Mesenchymal stem cell (in vitro differentiated cells and primary cell): Measurements from ENCODE around the gene TNFRSF6B.

Experiments
- DNase-seq: peaks from one replicate; pipeline ENCODE4 v3.0.0-alpha.2; 2013
- H2AFZ ChIP-seq: one replicate; pipeline ENCODE4 v1.6.1; 2013; ENCODE audit warnings: low read depth, mild to moderate bottlenecking, control low read depth, inconsistent platforms, low read length, moderate library complexity
- H2AK5ac ChIP-seq: 2 replicates; pipeline ENCODE4 v1.6.1; 2013; ENCODE audit warnings: low read length, moderate library complexity, mild to moderate bottlenecking, inconsistent platforms; ENCODE audit not compliant: severe bottlenecking
- H2BK120ac ChIP-seq: one replicate; pipeline ENCODE4 v1.6.1; 2013; ENCODE audit warnings: low read depth, mild to moderate bottlenecking, inconsistent platforms, low read length, moderate library complexity
- H2BK12ac ChIP-seq, 2 experiments: one replicate each; pipeline ENCODE4 v1.6.1; 2013; ENCODE audit warnings: inconsistent platforms in 2 of 2, low read length in 2 of 2, mild to moderate bottlenecking in 2 of 2, moderate library complexity in 2 of 2, control low read depth in 1 of 2
- H2BK15ac ChIP-seq: one replicate; pipeline ENCODE4 v1.6.1; 2013; ENCODE audit warnings: mild to moderate bottlenecking, low read depth, inconsistent platforms; ENCODE audit not compliant: poor library complexity, severe bottlenecking
- H2BK5ac ChIP-seq: 2 replicates; pipeline ENCODE4 v1.6.1; 2013; ENCODE audit warnings: low read depth, mild to moderate bottlenecking, low read length, control low read depth, inconsistent platforms; ENCODE audit not compliant: poor library complexity, severe bottlenecking
- H3K14ac ChIP-seq, 2 experiments: one replicate each; pipeline ENCODE4 v1.6.1; 2013; ENCODE audit warnings: inconsistent platforms in 2 of 2, low read length in 2 of 2, control low read depth in 1 of 2, mild to moderate bottlenecking in 1 of 2, moderate library complexity in 1 of 2
- H3K18ac ChIP-seq, 2 experiments: one replicate each; pipeline ENCODE4 v1.6.1; 2013; ENCODE audit warnings: inconsistent platforms in 2 of 2, low read length in 2 of 2, control low read depth in 1 of 2, low read depth in 1 of 2, mild to moderate bottlenecking in 1 of 2
- H3K23ac ChIP-seq, 2 experiments: one replicate each; pipeline ENCODE4 v1.6.1; 2013; ENCODE audit warnings: inconsistent platforms in 2 of 2, low read length in 2 of 2, mild to moderate bottlenecking in 2 of 2, moderate library complexity in 2 of 2, control low read depth in 1 of 2
- H3K27ac ChIP-seq: 2 replicates; pipeline ENCODE4 v1.5.1; 2013; ENCODE audit warnings: mild to moderate bottlenecking, moderate library complexity, low read length, control low read depth, inconsistent platforms; ENCODE audit not compliant: poor library complexity, severe bottlenecking
- H3K27me3 ChIP-seq, 2 experiments: 2 replicates each; pipeline versions ENCODE4 v1.6.1 to v1.7.0; 2013; ENCODE audit warnings: low read length in 2 of 2, mild to moderate bottlenecking in 2 of 2, moderate library complexity in 2 of 2, control low read depth in 1 of 2, inconsistent platforms in 1 of 2; ENCODE audit not compliant: control insufficient read depth in 1 of 2, insufficient read depth in 1 of 2
- H3K36me3 ChIP-seq, 2 experiments: 2 replicates each; pipeline versions ENCODE4 v1.6.1 to v1.7.0; 2013; ENCODE audit warnings: low read length in 2 of 2, control low read depth in 1 of 2, inconsistent platforms in 1 of 2, low read depth in 1 of 2, mild to moderate bottlenecking in 1 of 2; ENCODE audit not compliant: insufficient read depth in 2 of 2, control insufficient read depth in 1 of 2
- H3K4ac ChIP-seq, 2 experiments: one replicate each; pipeline ENCODE4 v1.6.1; 2013; ENCODE audit warnings: inconsistent platforms in 2 of 2, low read length in 2 of 2, mild to moderate bottlenecking in 2 of 2, moderate library complexity in 2 of 2, control low read depth in 1 of 2, low read depth in 1 of 2
- H3K4me1 ChIP-seq: 2 replicates; pipeline ENCODE4 v1.6.1; 2013; ENCODE audit warnings: low read depth, low read length, control low read depth; ENCODE audit not compliant: control insufficient read depth, insufficient read depth
- H3K4me2 ChIP-seq: 2 replicates; pipeline ENCODE4 v1.6.1; 2013; ENCODE audit warnings: low read length, mild to moderate bottlenecking, inconsistent platforms; ENCODE audit not compliant: poor library complexity, severe bottlenecking
- H3K4me3 ChIP-seq, 2 experiments: 2 replicates each; pipeline versions ENCODE4 v1.5.1 to v1.7.0; 2013; ENCODE audit warnings: low read length in 2 of 2, mild to moderate bottlenecking in 2 of 2, control low read depth in 1 of 2, low read depth in 1 of 2; ENCODE audit not compliant: insufficient read depth in 1 of 2
- H3K79me1 ChIP-seq: replicated peaks from 2 replicates; pipeline ENCODE4 v1.6.1; 2013; ENCODE audit warnings: mild to moderate bottlenecking, control low read depth, low read length, inconsistent platforms; ENCODE audit not compliant: poor library complexity, severe bottlenecking
- H3K9ac ChIP-seq: 2 replicates; pipeline ENCODE4 v1.7.0; 2013; ENCODE audit warnings: mild to moderate bottlenecking, low read length, moderate library complexity
- H3K9me3 ChIP-seq: 2 replicates; pipeline ENCODE4 v1.7.0; 2013; ENCODE audit warnings: mild to moderate bottlenecking, low read length; ENCODE audit not compliant: control insufficient read depth
- H4K8ac ChIP-seq: one replicate; pipeline ENCODE4 v1.6.1; 2013; ENCODE audit warnings: inconsistent platforms, mild to moderate bottlenecking, low read length, moderate library complexity
- H4K91ac ChIP-seq: one replicate; pipeline ENCODE4 v1.6.1; 2013; ENCODE audit warnings: mild to moderate bottlenecking, low read length, inconsistent platforms
- WGBS: methylation state at CpG from one replicate; pipeline ENCODE4 v1.1.7; 2013; ENCODE audit warnings: mixed read lengths; 5-methylcytosine and 5-hydroxymethylcytosine counted together

TNFRSF6B gene

DNA sequence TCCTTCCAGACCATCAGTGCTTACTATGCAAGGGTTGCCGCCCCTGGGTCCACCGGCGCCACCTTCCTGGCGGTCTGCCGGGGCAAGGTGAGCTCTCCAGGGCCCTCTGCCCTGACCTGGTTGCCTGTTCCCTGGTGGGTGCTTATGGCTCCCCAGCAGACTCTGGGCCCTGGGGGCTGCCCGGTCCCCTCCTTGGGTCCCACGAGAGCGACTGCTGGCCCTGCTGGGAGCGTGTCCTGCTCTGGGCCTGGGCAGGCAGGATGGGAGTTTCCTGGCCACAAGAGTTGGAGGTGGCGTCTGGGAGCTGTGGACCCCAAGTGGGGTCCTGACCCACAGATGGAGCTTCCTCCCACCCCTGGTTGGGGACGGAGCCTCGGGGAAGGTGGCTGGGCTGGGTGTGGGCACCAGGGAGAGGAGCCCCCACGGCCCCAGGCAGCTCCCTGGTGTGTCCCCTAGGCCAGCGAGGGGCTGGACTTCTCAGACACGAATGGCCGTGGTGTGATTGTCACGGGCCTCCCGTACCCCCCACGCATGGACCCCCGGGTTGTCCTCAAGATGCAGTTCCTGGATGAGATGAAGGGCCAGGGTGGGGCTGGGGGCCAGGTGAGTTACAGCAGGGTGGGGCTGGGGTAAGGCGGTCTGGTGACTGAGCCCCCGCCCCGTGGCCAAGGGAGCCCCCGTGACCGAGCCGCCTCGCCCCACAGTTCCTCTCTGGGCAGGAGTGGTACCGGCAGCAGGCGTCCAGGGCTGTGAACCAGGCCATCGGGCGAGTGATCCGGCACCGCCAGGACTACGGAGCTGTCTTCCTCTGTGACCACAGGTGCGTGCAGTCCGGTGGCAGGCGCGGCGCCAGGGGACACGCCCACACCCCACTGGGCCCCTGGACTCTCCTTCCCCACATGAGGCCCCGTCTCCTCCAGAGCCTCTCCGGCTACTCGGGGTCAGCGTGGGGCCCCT is 7.1 kb upstream of the TNFRSF6B start:
- Histone ChIP-seq H3K27me3 (no peaks in the 10 kb centered on the region), H2BK120ac (no peak overlapping the region), H3K27ac (no peak overlapping the region), H3K9ac (no peak overlapping the region), H3K18ac (peak overlapping the region in 1 of 2 experiments; percentile 58), H3K9me3 (no peaks in the 10 kb centered on the region), H4K8ac (no peak overlapping the region), H2BK5ac (no peak overlapping the region), H3K36me3 (peaks cover 4 to 48% of the 10 kb centered on the region in 2 experiments), H3K4me3 (no peak overlapping the region), H3K4ac (no peak overlapping the region), H2AFZ (no peak overlapping the region), H3K79me1 (peaks cover 4% of the 10 kb centered on the region), H2BK12ac (peak overlapping the region in 1 of 2 experiments; percentile 42), H4K91ac (peak overlapping the region; percentile 46), H3K23ac (no peak overlapping the region), H3K4me1 (peaks cover 45% of the 10 kb centered on the region), H3K14ac (peak overlapping the region in 1 of 2 experiments; percentile 41), H2BK15ac (peak overlapping the region; percentile 9), H2AK5ac (peak overlapping the region; percentile 12), H3K4me2 (no peak overlapping the region)
- no peak for DNase-seq
- WGBS: 97% methylated on average over 44 of the region's 44 CpGs

GRCh38 chr20:63690003-63690897 is 6.2 kb upstream of the TNFRSF6B start:
- H3K23ac ChIP-seq: no peak overlapping the region
- no peak overlapping the region for H3K4me3 ChIP-seq
- peak overlapping the region; percentile 21 for H4K91ac ChIP-seq
- H3K9me3 ChIP-seq: no peaks in the 10 kb centered on the region
- WGBS: 95% methylated on average over 37 of the region's 40 CpGs
- peaks cover 3% of the 10 kb centered on the region for H3K79me1 ChIP-seq
- no peak overlapping the region for H2AFZ ChIP-seq
- H2BK5ac ChIP-seq: no peak overlapping the region
- H2BK120ac ChIP-seq: no peak overlapping the region
- peaks cover 4 to 57% of the 10 kb centered on the region in 2 experiments for H3K36me3 ChIP-seq
- H2BK15ac ChIP-seq: no peak overlapping the region
- no peak overlapping the region for H3K9ac ChIP-seq
- no peak for DNase-seq
- H3K27me3 ChIP-seq: no peaks in the 10 kb centered on the region
- no peak overlapping the region for H2BK12ac ChIP-seq
- H3K27ac ChIP-seq: no peak overlapping the region
- H3K4me1 ChIP-seq: peaks cover 44% of the 10 kb centered on the region
- peak overlapping the region in 1 of 2 experiments; percentile 58 for H3K18ac ChIP-seq
- H3K4ac ChIP-seq: no peak overlapping the region
- H3K14ac ChIP-seq: no peak overlapping the region
- H2AK5ac ChIP-seq: no peak overlapping the region
- no peak overlapping the region for H3K4me2 ChIP-seq
- H4K8ac ChIP-seq: no peak overlapping the region

DNA sequence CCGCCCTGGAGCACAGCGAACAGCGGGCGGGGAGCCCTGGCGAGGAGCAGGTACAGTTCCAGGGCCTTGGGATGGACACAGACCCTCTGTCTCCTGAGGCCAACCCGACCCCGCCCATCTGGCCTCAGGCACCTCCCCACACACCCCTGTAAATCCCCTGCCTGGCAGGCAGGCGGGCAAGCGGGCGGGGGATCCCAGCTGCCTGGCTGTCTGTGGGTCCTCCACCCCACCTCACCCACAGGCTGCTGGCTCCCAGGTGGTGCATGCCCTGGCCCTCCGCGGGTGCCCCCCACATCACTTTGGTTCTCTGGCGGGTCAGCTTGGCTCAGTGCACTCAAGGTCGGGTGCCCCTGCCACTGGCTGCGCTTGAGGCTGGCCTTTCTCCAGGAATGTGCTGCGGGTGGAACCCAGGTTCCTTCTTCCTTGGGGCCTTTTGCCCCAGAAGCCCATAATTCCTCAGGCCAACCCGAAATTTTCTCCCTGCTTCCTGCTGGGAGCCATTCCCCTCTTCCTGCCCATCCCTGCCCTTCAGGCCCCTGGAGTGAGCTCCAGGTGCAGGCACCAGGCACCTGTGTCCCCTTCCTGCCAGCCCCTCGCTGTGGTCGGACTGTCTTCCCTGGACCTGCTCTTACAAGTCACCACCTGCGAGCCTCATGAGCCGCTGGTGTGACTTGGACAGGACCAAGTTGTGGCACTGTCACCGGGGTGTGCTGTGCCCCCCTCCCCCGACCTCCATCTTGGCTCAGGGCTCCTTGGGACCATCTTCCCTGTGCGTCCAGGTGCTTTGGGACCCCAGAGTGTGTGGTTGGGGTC is 5.3 kb upstream of the TNFRSF6B start:
- H2AFZ ChIP-seq: no peak overlapping the region
- DNase-seq: no peak
- no peak overlapping the region for H2BK12ac ChIP-seq
- no peak overlapping the region for H3K9ac ChIP-seq
- peaks cover 42% of the 10 kb centered on the region for H3K4me1 ChIP-seq
- no peak overlapping the region for H3K4ac ChIP-seq
- WGBS: 96% methylated on average over 24 of the region's 24 CpGs
- H3K27me3 ChIP-seq: no peaks in the 10 kb centered on the region
- H3K4me2 ChIP-seq: no peak overlapping the region
- no peak overlapping the region for H3K23ac ChIP-seq
- no peak overlapping the region for H2BK15ac ChIP-seq
- H3K4me3 ChIP-seq: no peak overlapping the region
- no peak overlapping the region for H3K18ac ChIP-seq
- no peak overlapping the region for H4K8ac ChIP-seq
- H3K79me1 ChIP-seq: peaks cover 5% of the 10 kb centered on the region
- H4K91ac ChIP-seq: peak overlapping the region; percentile 21
- no peak overlapping the region for H2AK5ac ChIP-seq
- no peak overlapping the region for H3K14ac ChIP-seq
- peaks cover 4 to 59% of the 10 kb centered on the region in 2 experiments for H3K36me3 ChIP-seq
- no peaks in the 10 kb centered on the region for H3K9me3 ChIP-seq
- no peak overlapping the region for H3K27ac ChIP-seq
- no peak overlapping the region for H2BK5ac ChIP-seq
- no peak overlapping the region for H2BK120ac ChIP-seq
